ENCODE measurements around the gene PHC2. TPM values are rescaled to one million over a fixed set of nuclear protein-coding genes. Genes with fewer than 3 reads are reported as not detected.

PHC2 gene
- total RNA-seq, 2 donors from 2014 or later, result 60.6 to 74.8 TPM

DNA sequence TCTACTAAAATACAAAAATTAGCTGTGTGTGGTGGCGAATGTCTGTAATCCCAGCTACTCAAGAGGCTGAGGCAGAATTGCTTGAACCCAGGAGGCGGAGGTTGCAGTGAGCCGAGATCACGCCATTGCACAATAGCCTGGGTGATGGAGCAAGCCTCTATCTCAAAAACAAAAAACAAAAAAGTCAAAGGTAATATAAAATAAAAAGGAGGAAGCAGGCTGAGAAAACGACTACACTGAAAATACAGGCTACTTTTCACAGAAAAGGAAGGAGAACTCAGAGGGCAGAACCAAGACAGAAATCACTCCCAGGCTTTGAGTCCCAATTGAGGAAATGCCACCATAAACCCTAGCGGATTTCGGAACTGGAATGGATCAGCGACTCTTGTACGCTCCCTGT lies 104.1 kb downstream of the PHC2 start:
- intact Hi-C loops (cut with DNase I), result no loop called here
- no peaks in the 10 kb centered on the region for H3K27me3 ChIP-seq
- H3K36me3 ChIP-seq, result peaks cover 43% of the 10 kb centered on the region
- no peak overlapping the region for H3K27ac ChIP-seq
- no peak for DNase-seq
- TF ChIP-seq CTCF (IDR thresholded peaks at IDR 0.05), result no peak
- H3K4me3 ChIP-seq, result no peak overlapping the region
- H3K9me3 ChIP-seq, result no peaks in the 10 kb centered on the region
- no peaks in the 10 kb centered on the region for H3K4me1 ChIP-seq
- H3K9ac ChIP-seq (ENCODE audit: low read depth in 2 of 2, low read length in 2 of 2), result no peak overlapping the region

DNA sequence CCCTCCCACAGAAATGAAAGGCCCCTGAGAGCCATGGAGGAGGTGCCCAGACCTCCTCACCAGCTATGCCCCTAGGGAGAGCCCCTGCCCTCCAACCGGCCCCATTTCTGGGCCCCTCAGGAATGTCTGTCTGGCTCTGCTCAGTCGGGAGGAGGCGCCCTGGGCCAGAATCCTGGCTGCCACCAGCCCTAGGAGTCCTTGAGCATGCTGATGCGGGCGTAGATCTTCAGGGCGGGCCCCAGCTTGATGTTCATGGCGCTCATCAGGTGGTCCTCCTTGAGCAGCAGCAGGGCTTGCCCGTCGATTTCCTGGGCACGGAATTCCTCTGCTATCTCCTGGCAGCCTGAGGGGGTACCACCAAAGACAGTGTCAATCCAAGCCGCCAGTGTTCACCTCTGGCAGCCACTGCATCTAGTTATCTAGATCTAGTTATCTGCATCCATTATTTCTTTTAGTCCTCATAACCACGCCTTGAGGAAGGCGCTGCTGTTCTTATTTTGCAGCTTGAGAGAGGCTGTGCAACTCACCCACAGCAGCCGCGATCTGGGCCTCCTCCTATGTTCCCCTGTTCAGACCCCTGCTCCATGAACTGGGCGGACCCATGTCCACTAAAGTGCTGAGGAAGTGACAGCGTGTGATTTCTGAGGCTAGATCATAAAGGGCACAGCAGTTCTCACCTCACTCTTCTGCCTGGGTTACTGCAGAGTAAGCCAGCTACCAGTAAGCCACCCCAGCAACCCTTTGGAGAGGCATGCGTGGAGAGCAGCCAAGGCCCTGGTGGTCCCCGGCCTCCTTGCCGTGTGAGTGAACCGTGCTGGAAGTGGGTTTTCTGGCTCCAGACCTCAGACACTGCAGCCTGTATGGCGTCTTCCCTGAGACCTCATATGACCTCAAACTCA lies 106.0 kb downstream of the PHC2 start:
- no peaks in the 10 kb centered on the region for H3K9me3 ChIP-seq
- peaks cover 35% of the 10 kb centered on the region for H3K36me3 ChIP-seq
- H3K27me3 ChIP-seq, result no peaks in the 10 kb centered on the region
- no peak for TF ChIP-seq CTCF (IDR thresholded peaks at IDR 0.05)
- H3K27ac ChIP-seq, result no peak overlapping the region
- no peak overlapping the region for H3K4me3 ChIP-seq
- intact Hi-C loops (cut with DNase I), result no loop called here
- DNase-seq, result no peak
- H3K4me1 ChIP-seq, result no peaks in the 10 kb centered on the region
- H3K9ac ChIP-seq (ENCODE audit: low read depth in 2 of 2, low read length in 2 of 2), result no peak overlapping the region

DNA sequence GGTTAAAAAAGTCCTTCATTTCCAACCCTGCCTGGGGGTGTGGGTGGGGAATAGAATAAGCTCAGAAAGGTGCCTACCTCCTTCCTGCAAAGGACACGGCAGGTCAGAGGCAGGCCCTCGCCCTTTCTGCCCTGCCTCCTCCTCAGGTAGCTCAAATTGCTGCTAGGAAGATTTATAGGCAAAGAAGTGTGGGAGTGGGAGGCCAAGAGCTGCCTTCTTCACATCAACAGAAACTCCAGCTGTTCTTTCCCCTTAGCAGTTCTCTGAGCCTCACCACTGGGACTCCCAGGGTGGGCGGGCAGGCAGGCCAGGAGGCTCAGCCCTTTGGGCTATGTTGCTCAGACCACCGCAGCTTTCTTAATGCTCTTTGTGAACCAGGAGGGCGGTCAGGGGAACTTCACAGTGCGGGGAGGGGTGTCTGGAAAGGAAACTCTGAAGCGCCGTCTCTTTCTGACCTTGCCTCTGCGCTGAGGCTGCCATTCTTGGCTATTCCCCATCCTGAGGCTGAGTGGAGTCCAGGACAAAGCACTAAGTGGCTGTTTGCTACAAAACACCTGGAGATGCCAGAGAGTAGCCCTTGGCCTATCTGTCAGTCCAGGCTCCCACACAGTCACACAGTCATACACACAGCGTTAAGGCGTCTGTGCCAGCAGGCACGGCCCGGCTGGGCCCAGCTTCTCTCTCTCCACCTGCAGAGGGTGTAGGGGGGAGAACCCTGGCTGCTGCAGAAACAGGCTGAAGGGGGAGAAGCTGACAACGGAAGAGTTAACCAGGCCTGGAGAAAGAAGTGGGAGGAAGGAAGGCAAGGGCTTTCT lies 107.0 kb downstream of the PHC2 start:
- no peak overlapping the region for H3K4me3 ChIP-seq
- no peak overlapping the region for H3K9ac ChIP-seq (ENCODE audit: low read depth in 2 of 2, low read length in 2 of 2)
- no peak for TF ChIP-seq CTCF (IDR thresholded peaks at IDR 0.05)
- no peaks in the 10 kb centered on the region for H3K9me3 ChIP-seq
- intact Hi-C loops (cut with DNase I), result no loop called here
- no peaks in the 10 kb centered on the region for H3K4me1 ChIP-seq
- no peak for DNase-seq
- no peaks in the 10 kb centered on the region for H3K27me3 ChIP-seq
- H3K27ac ChIP-seq, result no peak overlapping the region
- peaks cover 30% of the 10 kb centered on the region for H3K36me3 ChIP-seq

GRCh38 chr1:33322870-33323585 lies 107.9 kb downstream of the PHC2 start:
- Histone ChIP-seq H3K9ac (ENCODE audit: low read depth in 2 of 2, low read length in 2 of 2) (no peak overlapping the region), H3K27me3 (no peaks in the 10 kb centered on the region), H3K4me1 (no peaks in the 10 kb centered on the region), H3K27ac (no peak overlapping the region), H3K4me3 (no peak overlapping the region), H3K9me3 (no peaks in the 10 kb centered on the region), H3K36me3 (peaks cover 30% of the 10 kb centered on the region)
- no peak for DNase-seq
- no peak for TF ChIP-seq CTCF (IDR thresholded peaks at IDR 0.05)
- intact Hi-C loops (cut with DNase I), result no loop called here

DNA sequence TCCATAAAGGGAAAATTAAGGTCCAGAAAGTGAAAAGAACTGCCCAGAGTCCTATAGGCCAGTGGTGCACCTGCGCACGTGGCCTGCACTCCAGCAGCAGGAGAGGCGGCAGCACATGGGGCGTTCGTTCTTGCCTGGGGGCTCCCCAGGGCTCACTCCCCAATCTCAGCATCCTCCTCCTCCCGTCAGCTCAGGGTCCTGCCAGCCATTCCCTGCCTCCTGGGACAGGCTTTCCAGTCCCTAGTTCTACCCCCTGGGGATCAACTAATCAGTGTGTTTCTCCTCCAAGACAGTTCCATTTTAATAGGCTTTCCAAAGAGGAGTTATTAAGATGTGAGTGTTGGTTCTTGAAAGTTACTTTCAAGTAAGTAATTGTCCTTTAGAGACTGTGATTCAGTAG lies 108.8 kb downstream of the PHC2 start:
- no peaks in the 10 kb centered on the region for H3K27me3 ChIP-seq
- no peak overlapping the region for H3K4me3 ChIP-seq
- no peak for DNase-seq
- H3K9me3 ChIP-seq, result no peaks in the 10 kb centered on the region
- H3K9ac ChIP-seq (ENCODE audit: low read depth in 2 of 2, low read length in 2 of 2), result no peak overlapping the region
- H3K27ac ChIP-seq, result no peak overlapping the region
- no peaks in the 10 kb centered on the region for H3K4me1 ChIP-seq
- no peak for TF ChIP-seq CTCF (IDR thresholded peaks at IDR 0.05)
- intact Hi-C loops (cut with DNase I), result no loop called here
- H3K36me3 ChIP-seq, result peaks cover 30% of the 10 kb centered on the region

Measured in colonic mucosa (tissue), 4 donors.